Lower leg skin (tissue), 3 donors: Measurements from ENCODE around the gene PCDHGB2.

Experiments
- POLR2A ChIP-seq, 2 donors: fragments of 450-650 bp; IDR thresholded peaks; one replicate each; pipeline ENCODE4 v1.6.1; 2016 to 2017; ENCODE audit warnings: antibody characterized with exemption in 2 of 2, mild to moderate bottlenecking in 1 of 2, moderate library complexity in 1 of 2
- TF ChIP-seq, protein P1 (sequence below), 3 donors: fragments of 450-650 bp; IDR thresholded peaks; one replicate each; pipeline ENCODE4 v1.5.1; 2016; ENCODE audit warnings: antibody characterized with exemption in 3 of 3, mild to moderate bottlenecking in 3 of 3, moderate library complexity in 2 of 3

DNA sequence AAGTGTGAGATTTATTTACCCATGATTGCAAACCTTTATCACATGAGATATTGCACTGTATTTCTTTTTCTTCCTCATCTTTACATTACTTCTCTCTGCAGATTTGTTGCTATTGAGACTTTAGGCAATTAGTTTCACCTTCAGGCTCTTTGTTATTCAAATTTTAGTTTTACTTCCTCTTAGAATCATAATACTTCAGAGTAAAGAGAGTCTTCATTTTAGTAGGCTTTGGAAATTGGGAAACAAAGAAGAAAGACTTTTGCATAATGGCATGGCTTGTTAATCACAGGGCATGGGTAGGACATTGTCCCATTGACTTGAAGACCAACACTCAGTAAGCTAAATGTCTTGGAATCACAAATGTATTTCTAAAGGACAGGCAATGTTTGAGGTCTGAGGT, 2.9 kb downstream of the PCDHGB2 start:
- TF ChIP-seq, protein P1, sequence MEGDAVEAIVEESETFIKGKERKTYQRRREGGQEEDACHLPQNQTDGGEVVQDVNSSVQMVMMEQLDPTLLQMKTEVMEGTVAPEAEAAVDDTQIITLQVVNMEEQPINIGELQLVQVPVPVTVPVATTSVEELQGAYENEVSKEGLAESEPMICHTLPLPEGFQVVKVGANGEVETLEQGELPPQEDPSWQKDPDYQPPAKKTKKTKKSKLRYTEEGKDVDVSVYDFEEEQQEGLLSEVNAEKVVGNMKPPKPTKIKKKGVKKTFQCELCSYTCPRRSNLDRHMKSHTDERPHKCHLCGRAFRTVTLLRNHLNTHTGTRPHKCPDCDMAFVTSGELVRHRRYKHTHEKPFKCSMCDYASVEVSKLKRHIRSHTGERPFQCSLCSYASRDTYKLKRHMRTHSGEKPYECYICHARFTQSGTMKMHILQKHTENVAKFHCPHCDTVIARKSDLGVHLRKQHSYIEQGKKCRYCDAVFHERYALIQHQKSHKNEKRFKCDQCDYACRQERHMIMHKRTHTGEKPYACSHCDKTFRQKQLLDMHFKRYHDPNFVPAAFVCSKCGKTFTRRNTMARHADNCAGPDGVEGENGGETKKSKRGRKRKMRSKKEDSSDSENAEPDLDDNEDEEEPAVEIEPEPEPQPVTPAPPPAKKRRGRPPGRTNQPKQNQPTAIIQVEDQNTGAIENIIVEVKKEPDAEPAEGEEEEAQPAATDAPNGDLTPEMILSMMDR (IDR thresholded peaks at IDR 0.05): no peak
- no peak for TF ChIP-seq POLR2A (IDR thresholded peaks at IDR 0.05)
